Left lung (tissue), 10 donors: ENCODE results near the gene ZIC4. TPM values are rescaled to one million over a fixed set of nuclear protein-coding genes. Genes with fewer than 3 reads are reported as not detected.

Source experiments
- ATAC-seq: fragments of 200-7000 bp; cut with Tn5 transposase; one replicate; pipeline ENCODE4 v1.9.1; 2020; ENCODE audit warnings: moderate library complexity
- DNase-seq, 4 donors: peaks; one replicate each; pipeline ENCODE4 v3.0.0-alpha.2; 2013 to 2020
- H3K27ac ChIP-seq, 2 donors: fragments of 200-600 bp; sonication (generic) in 1 of 2; one replicate each; pipeline versions ENCODE4 v1.5.0 to v1.8.0; 2020 to 2021
- H3K27me3 ChIP-seq, 2 donors: fragments of 200-600 bp; sonication (generic) in 1 of 2; one replicate each; pipeline versions ENCODE4 v1.5.0 to v1.8.0; 2020 to 2021
- H3K36me3 ChIP-seq, 2 donors: fragments of 200-600 bp; sonication (generic) in 1 of 2; one replicate each; pipeline versions ENCODE4 v1.5.0 to v1.8.0; 2020 to 2021
- H3K4me1 ChIP-seq, 2 donors: fragments of 200-600 bp; one replicate each; pipeline ENCODE4 v1.8.0; 2021
- H3K4me3 ChIP-seq, 2 donors: fragments of 200-600 bp; sonication (generic) in 1 of 2; one replicate each; pipeline versions ENCODE4 v1.5.0 to v1.8.0; 2020 to 2021; ENCODE audit warnings: mild to moderate bottlenecking in 1 of 2
- H3K9me3 ChIP-seq, 2 donors: fragments of 200-600 bp; sonication (generic) in 1 of 2; one replicate each; pipeline versions ENCODE4 v1.5.0 to v1.8.0; 2020 to 2021
- intact Hi-C, 2 donors: fragments of 100-400 bp; cut with DNase I; formaldehyde crosslinking; loops; one replicate each; pipeline versions ENCODE4 v1.11.2 to v1.14.2; 2022
- polyA plus RNA-seq, 6 donors: library from polyadenylated mRNA; unstranded; fragments of 120-200 nt; gene quantifications; one replicate each; pipeline ENCODE4 v1.2.1, GENCODE V29; 2013; ENCODE audit not compliant: insufficient read length in 6 of 6
- total RNA-seq, 2 donors: library from RNA; stranded (reverse); fragmentation: NEBNext Ultra II Directional; extraction: Animal tissue kit (Norgen Biotek cat#: 25700); gene quantifications; one replicate each; pipeline ENCODE4 v1.2.1, GENCODE V29; 2021
- TF ChIP-seq, protein P1 (sequence below), 2 donors: fragments of 200-600 bp; sonication (generic) in 1 of 2; IDR thresholded peaks; one replicate each; pipeline versions ENCODE4 v1.5.0 to v1.8.0; 2021; ENCODE audit warnings: antibody characterized with exemption in 2 of 2
- donor health status: DM: no; HTN: yes; CAD: no.
- donor health status: DM: no; HTN: no; CAD: no.

ZIC4 gene
- total and polyA plus RNA-seq, 8 donors, result not detected

DNA sequence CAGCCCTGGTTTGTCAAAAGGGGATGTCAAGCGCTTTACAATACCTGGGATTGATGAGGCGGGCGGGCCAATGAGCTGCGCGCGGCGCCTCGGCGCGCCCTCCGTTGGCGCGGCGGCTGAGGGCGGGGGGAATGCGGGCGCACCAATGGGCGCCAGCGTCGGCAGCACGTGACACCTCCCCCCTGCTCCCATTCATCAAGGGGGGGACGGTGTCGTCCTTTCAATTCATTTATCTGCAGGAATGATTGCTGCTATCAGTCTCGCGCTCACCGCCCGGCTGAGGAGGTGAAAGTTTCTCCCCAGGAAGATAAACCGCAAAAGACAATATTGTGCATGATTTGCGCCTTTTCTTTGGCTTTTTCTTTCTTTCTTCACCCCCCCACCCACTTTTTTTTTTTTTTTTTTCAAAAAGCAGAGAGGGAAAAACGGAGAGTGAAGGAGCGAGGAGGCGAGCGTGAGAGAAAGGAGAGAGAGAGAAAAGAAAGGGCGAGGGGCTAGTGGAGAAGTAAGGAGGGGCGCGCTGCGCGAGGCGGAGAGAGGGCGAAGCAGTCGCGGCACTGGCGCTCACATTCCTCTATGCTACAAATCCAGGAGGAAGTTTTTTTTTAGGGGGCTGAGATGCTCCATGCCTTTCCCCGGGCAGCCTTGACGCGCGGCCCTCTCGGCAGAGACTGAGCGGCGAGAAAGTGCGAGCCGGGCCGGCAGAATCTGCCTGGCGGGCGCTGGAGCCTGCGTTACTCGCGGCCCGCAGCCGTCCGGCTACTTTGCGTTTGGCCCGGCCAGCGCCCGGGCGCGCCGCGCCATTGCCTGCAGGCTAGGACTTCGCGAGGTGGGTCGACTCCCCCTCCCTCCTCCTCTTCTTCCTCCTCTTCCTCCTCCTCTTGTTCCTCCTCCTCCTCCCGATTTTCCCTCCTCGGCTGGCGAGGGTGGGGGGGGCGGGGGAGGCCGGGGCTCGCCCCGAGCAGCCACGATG, 3.1 kb upstream of the ZIC4 start, which contains the start of gene ZIC1:
Gene ZIC1, plus strand, starts transcription at position 223 of the 973 bp plus-strand sequence. Its CDS starts 748 bp downstream, at position 971.
- intact Hi-C loops, result no loop called here
- no peaks in the 10 kb centered on the region for H3K36me3 ChIP-seq
- DNase-seq, result no peak
- peaks cover 98 to 100% of the 10 kb centered on the region in 2 donors for H3K27me3 ChIP-seq
- H3K4me1 ChIP-seq, result peaks cover 7 to 26% of the 10 kb centered on the region in 2 donors
- H3K4me3 ChIP-seq, result no peak within 1 kb of the TSS
- H3K9me3 ChIP-seq, result no peaks in the 10 kb centered on the region
- no peak for ATAC-seq
- no peak within 1 kb of the TSS for H3K27ac ChIP-seq
- TF ChIP-seq, protein P1, sequence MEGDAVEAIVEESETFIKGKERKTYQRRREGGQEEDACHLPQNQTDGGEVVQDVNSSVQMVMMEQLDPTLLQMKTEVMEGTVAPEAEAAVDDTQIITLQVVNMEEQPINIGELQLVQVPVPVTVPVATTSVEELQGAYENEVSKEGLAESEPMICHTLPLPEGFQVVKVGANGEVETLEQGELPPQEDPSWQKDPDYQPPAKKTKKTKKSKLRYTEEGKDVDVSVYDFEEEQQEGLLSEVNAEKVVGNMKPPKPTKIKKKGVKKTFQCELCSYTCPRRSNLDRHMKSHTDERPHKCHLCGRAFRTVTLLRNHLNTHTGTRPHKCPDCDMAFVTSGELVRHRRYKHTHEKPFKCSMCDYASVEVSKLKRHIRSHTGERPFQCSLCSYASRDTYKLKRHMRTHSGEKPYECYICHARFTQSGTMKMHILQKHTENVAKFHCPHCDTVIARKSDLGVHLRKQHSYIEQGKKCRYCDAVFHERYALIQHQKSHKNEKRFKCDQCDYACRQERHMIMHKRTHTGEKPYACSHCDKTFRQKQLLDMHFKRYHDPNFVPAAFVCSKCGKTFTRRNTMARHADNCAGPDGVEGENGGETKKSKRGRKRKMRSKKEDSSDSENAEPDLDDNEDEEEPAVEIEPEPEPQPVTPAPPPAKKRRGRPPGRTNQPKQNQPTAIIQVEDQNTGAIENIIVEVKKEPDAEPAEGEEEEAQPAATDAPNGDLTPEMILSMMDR (IDR thresholded peaks at IDR 0.05), result no peak

DNA sequence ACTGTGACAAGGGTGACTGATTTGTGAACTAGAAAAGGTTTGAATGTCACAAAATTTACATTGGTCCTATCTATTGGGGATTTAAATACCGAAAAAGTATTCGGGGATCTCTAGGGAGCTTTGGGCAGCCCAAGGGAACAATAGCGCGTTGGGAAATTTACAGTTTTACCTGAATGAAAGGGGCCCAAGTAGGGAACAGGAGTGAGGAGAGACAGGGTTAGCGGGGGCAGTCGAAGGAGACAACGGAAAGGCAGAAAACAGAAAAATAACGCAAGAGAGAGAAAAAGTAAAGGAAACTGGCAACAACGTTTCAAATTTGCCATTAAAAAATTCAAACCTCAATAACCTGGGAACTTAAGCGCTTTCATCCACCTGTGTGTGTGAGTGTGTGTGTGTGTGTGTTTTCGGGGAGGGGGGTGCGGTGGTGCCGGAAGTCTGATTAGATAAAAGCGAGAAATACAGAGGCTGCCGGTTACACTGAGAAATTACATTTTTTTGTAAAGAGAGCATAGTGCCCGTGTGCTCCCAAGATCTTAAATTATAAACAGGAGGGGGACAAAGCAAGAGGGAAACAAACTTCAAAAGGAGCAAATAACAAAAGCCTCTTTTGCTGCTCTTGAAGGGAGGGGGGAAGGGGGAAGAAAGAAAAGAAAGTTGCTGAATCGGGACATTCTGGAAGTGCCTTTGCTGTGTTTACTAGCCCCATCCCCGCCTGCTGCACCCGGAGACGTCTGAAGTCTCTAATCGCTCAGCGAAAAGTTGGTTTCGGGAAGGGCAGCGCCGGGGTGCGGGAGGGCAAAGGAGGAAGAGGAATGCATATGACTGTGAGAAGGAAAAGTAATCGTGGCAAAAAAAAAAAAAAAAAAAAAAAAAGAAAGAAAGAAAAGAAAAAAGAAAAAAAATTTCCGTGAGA, 2.1 kb upstream of the ZIC4 start:
- DNase-seq, result no peak
- TF ChIP-seq, protein P1 (IDR thresholded peaks at IDR 0.05), result no peak
- intact Hi-C loops, result no loop called here
- no peaks in the 10 kb centered on the region for H3K36me3 ChIP-seq
- H3K9me3 ChIP-seq, result no peaks in the 10 kb centered on the region
- H3K27me3 ChIP-seq, result peaks cover 100% of the 10 kb centered on the region in 2 donors
- no peak overlapping the region for H3K4me3 ChIP-seq
- no peak for ATAC-seq
- H3K4me1 ChIP-seq, result peaks cover 7 to 24% of the 10 kb centered on the region in 2 donors
- no peak overlapping the region for H3K27ac ChIP-seq

DNA sequence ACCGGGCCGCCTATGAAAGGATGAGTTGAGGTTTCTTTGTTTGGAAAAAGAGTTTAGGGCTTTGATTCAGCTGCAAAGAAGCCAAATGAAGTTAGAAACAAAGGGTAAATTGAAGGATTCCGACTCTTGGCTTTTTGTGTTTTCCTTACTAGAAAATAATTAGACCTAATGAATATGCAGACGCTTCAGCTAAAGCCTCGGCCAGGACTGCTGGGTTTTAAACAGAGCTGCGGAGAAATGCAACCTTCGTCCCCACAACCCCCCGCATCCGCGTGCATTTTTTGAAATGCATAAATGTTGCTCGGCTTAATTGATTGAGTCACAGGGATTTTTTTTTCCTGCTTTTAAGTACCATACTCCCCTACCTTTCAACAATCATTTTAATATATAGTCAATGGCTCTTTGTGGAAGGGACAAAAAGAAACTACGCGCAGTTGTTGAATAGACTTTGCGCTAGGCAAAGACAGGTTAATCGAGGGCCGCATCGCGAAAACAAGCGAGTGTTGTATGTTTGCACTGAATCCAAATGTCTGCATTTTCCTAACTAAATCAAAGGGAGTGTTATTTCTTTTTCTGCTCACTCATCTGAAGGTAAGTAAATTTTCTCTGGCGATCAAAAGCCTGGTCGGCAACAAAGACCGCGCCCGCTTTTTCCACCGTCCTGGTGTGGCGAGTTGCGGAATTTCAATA, 1.3 kb upstream of the ZIC4 start:
- ATAC-seq (no peak), DNase-seq (no peak)
- no peak overlapping the region for H3K4me3 ChIP-seq
- H3K36me3 ChIP-seq, result no peaks in the 10 kb centered on the region
- TF ChIP-seq, protein P1 (IDR thresholded peaks at IDR 0.05), result no peak
- no peaks in the 10 kb centered on the region for H3K9me3 ChIP-seq
- H3K4me1 ChIP-seq, result peaks cover 7 to 18% of the 10 kb centered on the region in 2 donors
- intact Hi-C loops, result no loop called here
- H3K27me3 ChIP-seq, result peaks cover 98 to 100% of the 10 kb centered on the region in 2 donors
- H3K27ac ChIP-seq, result no peak overlapping the region

DNA sequence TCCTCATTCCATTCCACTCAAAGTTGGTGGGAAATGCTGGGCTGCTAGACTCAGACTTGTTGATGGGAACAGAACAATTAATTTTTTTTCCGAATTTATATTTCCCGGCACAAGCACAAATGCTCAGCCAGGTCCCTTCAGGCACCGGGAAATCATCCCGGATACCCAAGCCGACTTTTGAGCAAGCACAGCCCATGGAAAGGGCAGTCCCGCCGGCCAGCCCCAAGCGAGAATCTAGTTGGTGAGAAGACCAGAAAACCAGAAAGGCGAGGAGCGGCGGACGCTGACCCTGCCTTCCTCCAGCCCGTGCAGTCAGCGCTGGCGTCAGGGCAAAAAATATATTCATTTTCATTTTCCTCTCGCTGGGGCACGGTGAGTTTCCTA, 763 bp upstream of the ZIC4 start:
- intact Hi-C loops, result no loop called here
- DNase-seq (no peak), ATAC-seq (no peak)
- H3K27ac ChIP-seq, result no peak overlapping the region
- H3K27me3 ChIP-seq, result peaks cover 98 to 100% of the 10 kb centered on the region in 2 donors
- peaks cover 7 to 18% of the 10 kb centered on the region in 2 donors for H3K4me1 ChIP-seq
- no peak overlapping the region for H3K4me3 ChIP-seq
- H3K9me3 ChIP-seq, result no peaks in the 10 kb centered on the region
- TF ChIP-seq, protein P1 (IDR thresholded peaks at IDR 0.05), result no peak
- H3K36me3 ChIP-seq, result no peaks in the 10 kb centered on the region
